ENCODE results near the gene AQP2.
"Not testable (repeated sequence)": the region's sequence is repeated elsewhere in the genome, so short reads cannot be mapped to it uniquely, and the experiment has no call there.

Gene AQP2

DNA sequence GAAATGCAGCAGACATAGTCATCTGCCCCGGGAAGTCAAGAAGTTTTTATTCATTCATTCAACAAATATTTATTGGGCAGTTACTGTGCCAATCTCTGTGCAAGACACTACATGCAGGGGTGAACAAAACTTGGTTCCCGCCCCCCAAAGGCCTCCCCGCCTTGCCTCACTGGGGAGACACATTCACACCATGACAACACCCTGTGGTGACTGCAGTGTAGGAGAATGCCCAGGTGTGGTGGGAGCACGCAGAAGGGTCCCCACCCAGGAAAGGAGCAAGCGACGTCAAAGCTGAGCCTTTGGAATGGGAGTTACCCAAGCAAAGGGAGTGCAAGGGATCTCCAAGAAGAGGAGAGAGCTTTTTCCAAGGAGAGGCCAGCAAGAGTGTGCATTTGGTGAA is 20.6 kb downstream of the AQP2 start:
- DNase-seq = no peak

DNA sequence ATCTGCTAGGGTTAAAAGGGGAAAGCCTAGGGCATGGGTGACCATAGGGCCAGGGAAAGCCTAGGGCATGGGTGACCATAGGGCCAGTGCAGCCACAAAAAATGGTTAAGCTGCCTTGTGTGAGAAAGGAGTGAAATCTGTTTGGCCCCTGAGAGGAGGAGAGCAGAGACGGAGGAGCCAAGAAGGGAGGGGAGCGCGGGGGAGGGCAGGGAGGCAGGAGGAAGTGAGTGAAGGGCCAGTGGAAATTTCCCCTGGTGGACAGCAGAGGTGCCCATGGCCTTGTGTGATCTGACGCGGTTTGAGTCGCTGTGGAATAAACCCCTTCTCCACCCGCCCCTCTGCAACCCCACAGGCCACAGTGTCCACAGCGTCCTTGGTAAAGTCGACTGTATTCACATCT is 21.6 kb downstream of the AQP2 start:
- no peak for DNase-seq

DNA sequence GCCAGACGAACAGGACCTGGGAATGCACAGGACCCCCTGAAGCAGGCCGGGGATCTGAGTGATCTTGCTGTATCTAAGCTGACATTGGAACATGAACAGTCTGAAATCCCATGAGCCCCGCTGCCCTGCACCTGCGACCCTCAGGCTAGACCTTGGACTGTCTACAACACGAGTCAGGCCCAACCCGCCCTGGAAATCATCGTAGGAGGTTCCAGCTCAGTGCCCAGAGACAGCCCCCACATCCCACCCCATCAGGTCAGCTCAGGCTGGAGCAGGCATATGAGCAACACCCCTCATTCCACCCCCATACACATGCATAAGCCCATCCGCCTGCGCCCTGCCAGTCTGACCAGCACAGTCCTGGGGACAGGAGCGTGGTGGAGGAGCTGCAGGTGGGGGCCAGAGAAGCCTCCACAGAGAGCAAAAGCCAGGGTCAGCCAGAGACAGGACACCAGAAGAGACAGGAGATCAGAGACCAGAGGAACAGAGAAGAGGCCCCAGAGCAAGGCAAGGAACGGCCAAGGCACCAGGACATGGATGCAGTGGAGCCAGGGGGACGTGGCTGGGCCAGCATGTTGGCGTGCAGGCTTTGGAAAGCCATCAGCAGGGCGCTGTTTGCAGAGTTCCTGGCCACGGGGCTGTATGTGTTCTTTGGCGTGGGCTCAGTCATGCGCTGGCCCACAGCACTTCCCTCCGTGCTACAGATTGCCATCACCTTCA is 22.3 kb downstream of the AQP2 start, which contains the start of gene AQP6:
TSS of gene AQP6 (plus strand) at position 307 of the 720 bp plus-strand sequence. CDS start at position 534, 227 bp downstream.
- no peak for DNase-seq

DNA sequence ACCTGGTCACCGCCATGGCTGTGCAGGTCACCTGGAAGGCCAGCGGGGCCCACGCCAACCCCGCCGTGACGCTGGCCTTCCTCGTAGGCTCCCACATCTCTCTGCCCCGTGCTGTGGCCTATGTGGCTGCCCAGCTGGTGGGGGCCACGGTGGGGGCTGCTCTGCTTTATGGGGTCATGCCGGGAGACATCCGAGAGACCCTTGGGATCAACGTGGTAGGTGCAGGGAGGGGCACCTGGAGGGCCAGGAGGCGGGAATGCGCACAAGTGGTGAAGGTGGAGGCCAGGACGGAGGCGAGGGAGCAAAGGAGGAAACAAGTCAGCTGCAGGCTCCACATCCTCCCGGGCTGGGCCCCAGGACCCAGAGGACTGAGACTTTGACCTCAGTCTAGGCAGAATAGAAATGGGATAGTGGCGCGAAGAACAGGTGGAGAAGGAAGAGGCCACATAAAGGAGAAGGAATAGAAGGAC is 22.9 kb downstream of the AQP2 start:
- DNase-seq = no peak

DNA sequence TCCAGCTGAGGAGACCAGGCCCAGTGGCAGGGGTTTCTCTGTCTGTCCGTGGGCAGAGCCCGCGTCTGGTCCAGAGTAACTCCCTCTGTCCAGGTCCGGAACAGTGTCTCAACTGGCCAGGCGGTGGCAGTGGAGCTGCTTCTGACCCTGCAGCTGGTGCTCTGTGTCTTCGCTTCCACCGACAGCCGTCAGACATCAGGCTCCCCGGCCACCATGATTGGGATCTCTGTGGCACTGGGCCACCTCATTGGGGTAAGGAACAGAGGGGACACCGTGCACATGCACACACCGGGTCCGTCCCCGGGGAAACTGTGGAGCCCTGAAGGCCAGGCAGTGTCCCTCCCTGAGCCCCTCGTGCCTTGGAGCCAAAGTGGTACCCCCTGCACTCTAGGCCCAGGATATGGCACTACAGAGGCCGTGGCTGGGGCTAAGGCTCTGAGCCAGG is 23.7 kb downstream of the AQP2 start:
- DNase-seq = no peak

DNA sequence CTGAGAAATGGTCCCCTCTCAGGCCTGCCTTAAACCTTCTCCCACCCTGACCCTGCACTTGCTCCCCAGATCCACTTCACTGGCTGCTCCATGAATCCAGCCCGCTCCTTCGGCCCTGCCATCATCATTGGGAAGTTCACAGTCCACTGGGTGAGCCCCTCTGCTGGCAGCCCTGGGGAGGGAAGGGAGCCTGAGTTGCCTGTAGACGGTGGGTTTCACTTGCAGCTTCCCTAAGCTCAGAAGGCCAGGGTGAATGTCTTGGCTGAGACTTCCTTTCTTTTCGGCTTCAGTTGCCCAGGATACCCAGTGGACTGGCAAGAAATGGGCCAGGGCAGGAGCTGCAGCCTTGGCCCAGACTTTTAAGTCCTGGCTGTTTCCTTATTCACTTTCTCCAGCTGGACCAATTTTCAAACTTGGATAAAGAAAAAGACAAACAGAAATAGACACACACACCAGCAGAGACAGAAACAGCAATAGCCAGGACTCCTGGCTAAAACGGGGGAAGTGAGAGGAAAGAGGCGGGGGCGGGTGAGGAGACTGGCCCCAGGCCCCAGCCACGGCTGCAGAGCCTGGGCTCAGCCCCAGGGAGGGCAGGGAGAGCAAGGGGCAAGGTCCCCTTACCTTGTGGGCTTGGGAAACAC is 24.3 kb downstream of the AQP2 start:
- no peak for DNase-seq

DNA sequence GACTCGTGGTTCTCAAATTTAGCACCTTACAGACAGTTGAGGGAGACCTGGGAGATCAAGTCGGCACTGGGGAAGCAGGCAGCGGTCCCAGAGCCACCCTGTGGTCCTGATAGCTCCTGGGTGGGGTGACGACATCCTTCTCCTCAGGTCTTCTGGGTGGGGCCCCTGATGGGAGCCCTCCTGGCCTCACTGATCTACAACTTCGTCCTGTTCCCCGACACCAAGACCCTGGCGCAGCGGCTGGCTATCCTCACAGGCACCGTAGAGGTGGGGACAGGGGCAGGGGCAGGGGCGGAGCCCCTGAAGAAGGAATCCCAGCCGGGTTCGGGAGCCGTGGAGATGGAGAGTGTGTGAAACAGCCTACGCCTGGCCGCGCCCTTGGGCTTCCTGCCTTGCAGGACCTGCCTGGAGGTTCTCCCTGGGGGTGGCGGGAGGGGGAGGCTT is 24.8 kb downstream of the AQP2 start:
- DNase-seq = no peak

DNA sequence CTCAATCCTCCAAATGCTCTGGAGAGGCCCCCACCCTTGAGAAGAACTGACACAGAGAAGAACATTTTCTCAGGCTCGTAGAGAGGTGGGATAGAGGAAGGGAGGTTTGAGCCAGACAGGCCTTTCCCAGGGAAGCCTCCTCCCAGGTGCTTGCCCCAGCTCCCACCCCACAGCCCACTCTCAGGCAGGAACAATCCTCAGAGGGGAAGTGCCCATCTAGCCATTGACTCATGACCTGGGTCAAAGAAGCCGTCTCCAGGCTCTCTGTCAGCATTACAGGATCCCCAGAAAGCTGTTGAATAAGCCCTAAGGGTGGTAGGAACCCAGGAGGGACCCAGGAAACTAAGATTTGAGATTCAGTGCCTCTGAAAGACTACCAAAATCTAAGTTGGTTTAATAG is 26.0 kb downstream of the AQP2 start:
- no peak for DNase-seq

DNA sequence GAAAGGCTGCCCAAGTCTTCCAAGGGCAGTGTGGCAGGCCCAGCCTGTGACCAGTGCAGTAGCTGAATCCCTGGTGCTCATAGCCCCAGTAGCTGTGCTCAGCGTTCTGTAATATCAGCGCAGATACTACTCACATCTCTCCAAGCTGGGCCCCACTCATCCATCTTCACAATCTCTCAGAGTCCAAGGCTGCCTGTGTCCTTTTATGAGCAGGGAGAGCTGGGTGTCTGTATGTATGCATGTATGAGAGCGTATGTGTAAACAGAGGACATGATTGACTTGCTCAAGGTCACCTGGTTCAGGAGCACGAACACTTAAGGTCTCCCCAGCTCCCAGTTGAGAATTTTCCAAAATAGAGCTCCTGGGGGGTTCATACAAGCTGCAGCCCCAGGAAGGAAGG is 27.6 kb downstream of the AQP2 start:
- no peak for DNase-seq

DNA sequence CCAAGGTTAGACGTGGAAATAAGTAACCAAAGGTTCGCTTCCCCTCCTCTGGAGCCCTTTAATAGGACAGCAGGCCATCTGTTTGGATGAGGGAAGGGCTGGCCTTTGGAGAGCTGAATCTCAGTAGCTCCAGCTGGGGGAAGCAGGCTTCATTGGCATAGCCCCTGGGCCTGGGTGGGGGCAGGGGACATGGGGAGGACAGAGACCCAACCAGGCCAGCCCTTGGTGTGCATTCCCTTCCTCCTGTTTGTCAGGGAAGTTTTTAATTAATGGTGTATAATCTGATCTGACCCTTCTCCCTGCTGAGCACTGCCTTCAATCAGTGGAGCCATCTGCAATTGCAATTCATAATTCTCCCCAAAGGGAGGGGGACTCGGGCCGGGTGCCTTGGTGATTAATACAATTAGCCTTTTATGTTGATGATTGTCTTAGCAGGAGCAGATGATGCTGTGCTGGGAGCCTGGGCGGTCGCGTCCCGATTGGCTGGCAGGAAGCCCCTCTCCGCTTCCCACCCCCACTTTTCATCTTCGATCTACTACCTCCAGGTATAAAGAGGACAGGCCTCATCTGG is 28.6 kb downstream of the AQP2 start:
- no peak for DNase-seq

DNA sequence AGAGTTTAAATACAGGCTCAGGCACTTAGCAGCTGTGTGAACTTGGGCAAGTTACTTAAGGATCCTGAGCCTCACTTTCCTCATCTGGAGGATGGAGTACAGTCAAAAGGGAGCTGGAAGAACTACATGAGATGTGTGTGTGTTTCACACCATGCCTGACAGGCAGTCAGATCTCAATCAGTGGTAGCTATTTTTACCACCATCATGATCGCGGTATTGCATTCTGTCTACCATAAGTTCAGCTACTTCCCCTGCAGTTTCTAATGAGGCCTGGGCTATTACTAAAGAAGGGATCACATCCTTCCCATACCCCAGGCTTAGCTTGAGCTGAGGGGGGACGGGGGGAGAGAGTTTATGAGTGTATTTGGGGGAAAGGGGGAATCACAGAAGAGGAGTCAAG is 29.3 kb downstream of the AQP2 start:
- no peak for DNase-seq

DNA sequence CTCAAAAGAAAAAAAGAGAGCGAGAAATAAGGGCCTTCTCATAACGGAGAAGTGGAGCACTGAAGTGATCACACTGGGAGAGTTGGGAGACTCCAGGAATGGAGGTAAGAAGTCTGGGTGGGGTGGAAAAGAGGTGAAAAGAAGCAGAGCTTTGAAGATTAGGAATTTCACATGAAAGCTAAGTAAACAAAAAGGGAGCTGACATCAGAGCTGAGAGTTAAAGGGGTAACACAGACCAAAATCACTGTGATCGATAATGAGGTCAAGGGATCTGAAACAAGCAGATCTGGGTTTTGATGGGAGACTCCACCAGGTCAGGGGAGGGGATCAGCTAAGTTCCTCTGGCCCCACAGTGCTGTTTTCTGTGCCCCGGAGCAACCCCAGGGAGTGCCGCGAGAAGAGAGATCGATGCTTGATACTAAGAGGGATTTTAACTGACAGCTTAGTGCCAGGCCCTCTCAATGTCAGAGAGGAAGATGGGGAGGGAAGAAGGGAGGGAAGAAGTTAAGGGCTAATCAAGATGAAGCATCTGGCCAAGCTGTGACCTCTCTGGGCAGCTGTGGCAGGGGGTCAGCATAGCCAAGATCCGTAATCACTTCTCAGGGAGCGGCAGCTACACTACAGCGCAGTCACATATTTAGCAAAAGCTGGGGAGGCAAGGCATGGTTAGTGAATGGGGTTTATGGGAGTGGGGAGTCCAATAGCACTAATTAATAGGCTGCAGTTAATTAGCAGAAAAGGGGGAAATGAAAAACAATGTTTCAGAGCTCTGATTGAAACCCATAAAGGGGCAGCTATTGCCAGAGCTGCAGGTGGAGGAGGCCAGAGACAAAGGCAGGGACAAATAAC is 30.2 kb downstream of the AQP2 start:
- no peak for DNase-seq

DNA sequence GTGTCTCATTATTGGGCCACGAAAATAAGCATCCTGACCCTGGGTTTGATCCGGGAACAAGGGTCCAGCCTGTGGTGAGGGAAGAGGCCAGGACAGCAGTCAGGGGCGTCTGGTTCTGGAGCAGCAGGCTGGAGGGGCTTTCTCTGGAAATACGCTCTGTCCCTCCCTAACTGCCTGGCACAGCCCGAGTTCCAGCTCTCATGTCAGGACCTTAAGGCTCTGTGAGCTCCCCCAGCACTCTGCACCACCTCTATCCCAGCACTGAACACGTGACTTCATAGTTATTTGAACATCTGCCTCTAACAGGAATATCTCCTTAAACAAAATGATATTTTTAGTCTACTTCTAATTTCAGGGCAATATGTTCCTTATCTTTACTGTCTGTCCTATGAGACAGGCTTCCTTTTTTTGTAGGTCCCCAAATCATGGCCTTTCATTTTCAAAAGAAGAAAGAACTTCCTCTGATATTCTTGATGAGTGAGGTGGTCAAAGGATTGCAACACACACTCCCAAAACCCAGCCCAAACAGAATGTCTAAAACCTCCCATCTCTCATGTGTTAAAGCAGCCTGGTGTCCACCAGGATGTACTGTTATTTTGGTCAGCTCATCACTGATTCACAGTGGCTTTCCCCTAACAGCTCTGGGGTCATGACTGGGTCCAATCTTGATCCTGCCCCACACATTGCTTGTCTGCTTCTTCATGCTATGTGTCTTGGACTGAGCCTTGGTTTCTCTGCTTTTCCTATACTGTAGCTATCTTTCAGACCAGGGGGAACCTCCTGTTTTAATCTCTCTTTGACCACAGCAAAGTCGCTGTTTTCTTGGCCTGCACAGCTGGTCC is 31.9 kb downstream of the AQP2 start:
- no peak for DNase-seq

DNA sequence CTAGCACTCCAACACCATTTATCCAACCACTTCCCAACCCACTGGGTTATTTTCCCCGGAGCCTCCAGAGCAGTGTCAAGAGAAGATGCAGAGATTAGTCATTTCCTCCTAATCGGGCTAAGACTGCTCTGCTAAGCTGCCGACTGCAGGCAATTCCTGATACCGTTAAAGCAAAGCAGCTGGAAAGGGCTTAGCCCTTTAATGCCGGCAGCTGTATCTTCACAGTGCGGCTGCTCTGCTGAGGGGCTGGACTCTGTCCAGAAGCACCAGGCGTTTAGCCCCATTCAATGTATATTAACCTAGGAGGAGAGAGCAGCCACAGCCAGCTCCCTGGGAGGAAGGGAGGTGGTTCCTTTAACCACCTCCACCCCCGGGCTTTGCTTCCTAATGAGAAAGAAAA is 33.4 kb downstream of the AQP2 start:
- no peak for DNase-seq

DNA sequence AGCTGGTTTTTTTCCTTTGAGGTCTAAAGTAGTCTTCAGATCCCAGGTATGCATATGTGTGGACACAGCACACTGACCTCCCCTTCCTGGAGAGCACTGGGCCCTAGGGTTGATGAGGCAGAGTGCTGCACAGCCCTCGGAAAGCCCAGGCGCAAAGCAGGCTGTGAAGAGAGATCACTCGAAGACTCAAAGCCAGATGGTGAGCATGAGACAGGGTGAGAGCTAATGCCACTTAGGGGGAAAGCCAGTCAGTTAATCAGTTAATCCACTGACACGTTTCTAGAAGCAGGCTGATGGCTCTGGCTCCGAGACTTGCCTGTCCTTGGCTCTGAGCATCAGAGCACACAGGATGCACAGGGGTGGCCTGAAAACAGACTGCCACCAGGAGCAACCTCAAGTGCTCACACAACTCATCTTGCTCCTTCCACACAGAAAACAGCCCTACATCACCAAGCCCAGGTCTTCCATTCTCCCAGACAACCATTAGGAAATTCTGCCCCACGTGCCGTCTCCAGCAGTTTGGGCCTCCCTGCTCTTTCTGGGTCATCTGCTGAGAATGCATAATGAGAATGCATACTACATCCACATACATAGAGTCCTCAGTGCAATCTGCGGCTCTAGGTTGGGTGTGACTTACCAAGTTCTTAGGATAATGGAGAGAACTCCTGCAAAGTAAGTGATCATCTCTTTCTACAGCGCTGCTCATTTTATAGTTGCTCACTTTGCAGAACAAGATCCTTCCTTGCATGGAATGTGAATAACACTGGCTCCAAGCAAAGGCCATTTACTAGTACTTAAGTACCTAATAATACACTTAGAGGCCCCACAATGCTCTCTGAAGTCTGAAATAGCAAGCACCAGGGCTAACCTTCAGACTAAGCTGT is 34.2 kb downstream of the AQP2 start:
- no peak for DNase-seq

DNA sequence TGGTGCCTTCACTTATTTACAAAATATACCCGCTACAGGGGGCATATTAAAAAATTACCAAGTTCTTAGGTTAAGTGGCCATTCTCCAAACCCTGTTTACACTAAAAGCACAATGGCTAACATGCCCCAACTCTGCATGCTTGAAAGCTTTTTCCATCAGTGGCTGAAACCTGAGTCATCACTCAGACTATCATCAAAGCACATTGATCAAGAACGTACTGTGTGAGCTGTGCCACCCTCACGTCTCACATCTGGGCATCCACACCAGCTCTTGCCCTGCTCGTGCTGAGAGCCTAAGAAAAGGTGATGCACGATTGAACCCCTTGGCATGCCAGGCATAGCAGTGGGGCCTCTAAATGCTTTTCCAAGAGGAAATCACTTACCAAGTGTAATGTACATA is 35.4 kb downstream of the AQP2 start:
- peak; percentile 25 for DNase-seq

DNA sequence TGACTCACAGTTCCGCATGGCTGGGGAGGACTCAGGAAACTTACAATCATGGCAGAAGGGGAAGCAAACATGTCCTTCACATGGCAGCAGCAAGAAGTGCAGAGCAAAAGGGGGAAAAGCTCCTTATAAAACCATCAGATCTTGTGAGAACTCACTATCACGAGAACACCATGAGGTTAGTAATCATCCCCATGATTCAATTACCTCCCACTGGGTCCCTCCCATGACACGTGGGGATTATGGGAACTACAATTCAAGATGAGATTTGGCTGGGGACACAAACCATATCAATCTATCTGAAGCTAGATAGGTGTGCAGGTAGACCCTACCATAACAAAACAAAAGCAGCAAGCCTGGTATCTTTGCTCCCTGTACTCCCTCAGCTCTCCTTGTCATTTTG is 35.9 kb downstream of the AQP2 start:
- DNase-seq = not testable (repeated sequence)

DNA sequence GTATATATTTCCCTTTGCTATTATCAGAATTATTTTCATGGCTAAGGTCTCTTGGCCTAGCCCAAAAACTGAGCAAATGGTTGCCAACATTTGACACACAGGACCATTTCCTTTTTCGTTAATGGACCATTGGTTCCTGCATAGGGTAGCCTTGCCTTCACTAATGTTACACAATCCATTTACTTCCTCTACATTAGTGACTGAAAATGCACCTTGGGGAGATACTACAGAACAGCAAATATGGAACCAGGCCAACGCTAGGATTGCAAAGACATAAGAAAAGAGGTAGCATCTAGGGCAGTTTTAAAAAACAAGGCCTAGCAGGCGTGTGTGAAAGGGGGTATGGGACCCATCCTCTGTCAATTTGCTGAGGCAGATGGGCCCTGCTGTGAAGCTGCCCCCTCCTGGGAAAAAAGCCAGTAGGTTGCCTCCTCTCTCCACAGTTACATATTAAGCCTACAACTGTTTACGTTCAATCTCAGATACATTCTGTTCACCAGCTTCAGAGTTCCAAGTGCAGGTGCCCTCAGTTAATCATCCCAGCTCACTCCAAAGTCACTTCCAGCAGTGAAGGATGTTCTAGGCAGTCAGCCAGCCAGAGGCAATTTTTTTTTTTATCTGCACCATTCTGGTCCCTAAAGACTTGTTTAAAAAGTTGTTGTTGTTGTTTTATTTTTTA is 37.2 kb downstream of the AQP2 start:
- DNase-seq = no peak

DNA sequence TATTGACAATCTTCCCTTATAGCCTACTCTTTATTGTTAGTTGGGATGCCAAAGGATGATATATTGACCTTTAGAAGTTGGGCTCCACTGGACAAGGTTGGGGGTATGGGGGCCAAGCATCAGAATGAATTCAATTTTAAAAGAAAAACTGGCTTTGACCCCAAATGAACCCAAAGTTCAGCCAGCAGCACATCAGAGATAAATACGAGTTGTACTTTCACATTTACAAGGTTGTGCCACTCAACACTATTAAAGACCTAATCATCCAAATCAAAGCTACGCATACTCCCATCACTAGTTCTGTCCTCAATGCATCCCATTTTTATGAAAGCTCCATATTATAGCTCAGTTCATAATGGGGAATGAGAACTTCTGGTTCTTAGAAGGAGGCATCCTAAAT is 38.9 kb downstream of the AQP2 start:
- not testable (repeated sequence) for DNase-seq

DNA sequence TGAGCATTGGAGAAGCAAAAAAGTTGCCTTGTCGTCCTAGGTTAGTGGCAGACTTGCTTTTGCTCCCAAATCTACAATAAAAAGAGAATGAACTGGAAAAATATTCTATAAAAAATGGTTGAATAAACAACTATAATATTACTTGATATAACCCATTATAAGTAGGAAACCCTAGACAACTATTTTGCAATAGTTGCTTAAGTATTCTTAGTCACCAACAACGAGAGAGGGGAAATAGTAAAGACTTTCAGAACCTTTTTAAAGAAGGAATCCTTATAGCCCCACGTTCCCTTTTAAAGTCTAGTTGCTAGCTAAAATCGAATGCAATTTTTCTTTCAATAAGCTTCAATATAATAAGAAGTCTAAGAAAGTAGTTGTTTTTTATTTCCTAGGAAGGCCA is 39.7 kb downstream of the AQP2 start:
- DNase-seq = no peak

DNA sequence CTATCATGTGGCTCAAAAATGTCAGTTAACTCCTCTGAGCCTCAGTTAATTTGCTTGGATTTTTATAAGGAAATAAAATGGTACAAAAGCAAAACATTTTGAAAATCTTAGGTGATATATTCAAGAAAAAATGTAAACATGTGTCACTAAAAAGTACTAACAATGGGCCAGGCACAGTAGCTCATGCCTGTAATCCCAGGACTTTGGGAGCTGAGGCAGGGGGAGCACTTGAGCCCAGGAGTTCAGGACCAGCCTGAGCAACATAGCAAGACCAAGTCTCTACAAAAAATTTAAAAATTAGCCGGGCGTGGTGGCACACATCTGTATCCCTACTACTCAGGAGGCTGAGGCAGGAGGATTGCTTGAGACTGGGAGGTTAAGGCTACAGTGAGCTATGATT is 47.9 kb downstream of the AQP2 start:
- DNase-seq = no peak

Data from stimulated activated CD4-positive, alpha-beta T cell treated with anti-CD3 and anti-CD28 coated beads, Interleukin-15, amount 100 ng/mL, for 24 hours (primary cell).